Activated naive CD4-positive, alpha-beta T cell treated with anti-CD3 and anti-CD28 coated beads, Interleukin-2, amount 10 ng/mL, durations not matched to agents 7 days and 5 days (primary cell): Measurements from ENCODE around the gene ZNF263.
A peak's percentile ranks its signal among the peaks of the same experiment; 100 is the strongest.

ENCODE experiments used
- CTCF ChIA-PET: fragments of 350-600 bp; sonication (Branson Sonifier 250); formaldehyde crosslinking; loops from one replicate; lab custom pipeline; 2021; ENCODE audit warnings: antibody characterized with exemption; lab: Charles Lee
- DNase-seq: peaks from one replicate; pipeline ENCODE4 v3.0.0-alpha.2; 2020
- H3K27ac Mint-ChIP-seq: one replicate; pipeline ENCODE4 v1.8.0; 2021; ENCODE audit warnings: mild to moderate bottlenecking, moderate library complexity, mixed read lengths
- H3K27me3 Mint-ChIP-seq: one replicate; pipeline ENCODE4 v1.8.0; 2021; ENCODE audit warnings: mild to moderate bottlenecking, mixed read lengths
- H3K36me3 Mint-ChIP-seq: one replicate; pipeline ENCODE4 v1.8.0; 2021; ENCODE audit warnings: mixed read lengths
- H3K4me1 Mint-ChIP-seq: one replicate; pipeline ENCODE4 v1.8.0; 2021; ENCODE audit warnings: mixed read lengths
- H3K4me3 Mint-ChIP-seq: one replicate; pipeline ENCODE4 v1.8.0; 2021; ENCODE audit warnings: mild to moderate bottlenecking, moderate library complexity, mixed read lengths
- H3K9me3 Mint-ChIP-seq: one replicate; pipeline ENCODE4 v1.8.0; 2021; ENCODE audit warnings: mixed read lengths

ZNF263 gene

GRCh38 chr16:3282103-3282729 lies 1.1 kb upstream of the ZNF263 start:
- H3K27ac Mint-ChIP-seq = peak overlapping the region; percentile 100
- H3K27me3 Mint-ChIP-seq = peaks cover 20% of the 10 kb centered on the region
- no peak for DNase-seq
- peaks cover 31% of the 10 kb centered on the region for H3K4me1 Mint-ChIP-seq
- peak overlapping the region; percentile 91 for H3K4me3 Mint-ChIP-seq
- peaks cover 37% of the 10 kb centered on the region for H3K36me3 Mint-ChIP-seq
- H3K9me3 Mint-ChIP-seq = peaks cover 26% of the 10 kb centered on the region
- CTCF ChIA-PET = interaction anchor here (0.9 to 1.9 kb wide), 3 partner anchors 15 to 249 kb away, joined by 3 to 6 read pairs (median 4); no protein-coding TSS in a partner anchor

GRCh38 chr16:3283543-3284447 lies 504 bp downstream of the ZNF263 start:
- DNase-seq = no peak
- Mint-ChIP-seq H3K27me3 (peaks cover 14% of the 10 kb centered on the region), H3K27ac (peak overlapping the region; percentile 100), H3K4me1 (peaks cover 31% of the 10 kb centered on the region), H3K36me3 (peaks cover 51% of the 10 kb centered on the region), H3K4me3 (peak overlapping the region; percentile 91), H3K9me3 (peaks cover 35% of the 10 kb centered on the region)
- CTCF ChIA-PET = interaction anchor here (1.0 kb wide), 1 partner anchor 250 kb away, joined by 4 read pairs; no protein-coding TSS in a partner anchor

- H3K4me3 Mint-ChIP-seq = peak overlapping the region; percentile 85
- peaks cover 64% of the 10 kb centered on the region for H3K36me3 Mint-ChIP-seq
- peaks cover 46% of the 10 kb centered on the region for H3K9me3 Mint-ChIP-seq
- H3K4me1 Mint-ChIP-seq = peaks cover 31% of the 10 kb centered on the region
- peak overlapping the region; percentile 87 for H3K27ac Mint-ChIP-seq
- CTCF ChIA-PET = no interaction called here
- peaks cover 6% of the 10 kb centered on the region for H3K27me3 Mint-ChIP-seq
- DNase-seq = no peak
Measured at GRCh38 chr16:3285131-3285530, 1.8 kb downstream of the ZNF263 start.

GRCh38 chr16:3289998-3290673 lies 6.8 kb downstream of the ZNF263 start:
- Mint-ChIP-seq H3K4me1 (peaks cover 11% of the 10 kb centered on the region), H3K27me3 (no peaks in the 10 kb centered on the region), H3K36me3 (peaks cover 90% of the 10 kb centered on the region), H3K9me3 (peaks cover 81% of the 10 kb centered on the region), H3K27ac (no peak overlapping the region), H3K4me3 (no peak overlapping the region)
- no peak for DNase-seq
- CTCF ChIA-PET = no interaction called here

- Mint-ChIP-seq H3K27ac (no peak overlapping the region), H3K4me3 (no peak overlapping the region), H3K9me3 (peaks cover 75% of the 10 kb centered on the region), H3K36me3 (peaks cover 80% of the 10 kb centered on the region), H3K27me3 (no peaks in the 10 kb centered on the region), H3K4me1 (no peaks in the 10 kb centered on the region)
- CTCF ChIA-PET = no interaction called here
- no peak for DNase-seq
Measured at GRCh38 chr16:3292604-3293003, 9.3 kb downstream of the ZNF263 start.

- no peak overlapping the region for H3K4me3 Mint-ChIP-seq
- H3K9me3 Mint-ChIP-seq = peaks cover 77% of the 10 kb centered on the region
- no peak overlapping the region for H3K27ac Mint-ChIP-seq
- no peaks in the 10 kb centered on the region for H3K27me3 Mint-ChIP-seq
- DNase-seq = no peak
- peaks cover 74% of the 10 kb centered on the region for H3K36me3 Mint-ChIP-seq
- no peaks in the 10 kb centered on the region for H3K4me1 Mint-ChIP-seq
- CTCF ChIA-PET = interaction anchor here (1.9 kb wide), 1 partner anchor 28 kb away, joined by 6 read pairs; no protein-coding TSS in a partner anchor
Measured at GRCh38 chr16:3295209-3295608, 11.9 kb downstream of the ZNF263 start.

- no peak overlapping the region for H3K4me3 Mint-ChIP-seq
- peaks cover 76% of the 10 kb centered on the region for H3K9me3 Mint-ChIP-seq
- H3K27me3 Mint-ChIP-seq = no peaks in the 10 kb centered on the region
- no peaks in the 10 kb centered on the region for H3K4me1 Mint-ChIP-seq
- no peak for DNase-seq
- no peak overlapping the region for H3K27ac Mint-ChIP-seq
- peaks cover 74% of the 10 kb centered on the region for H3K36me3 Mint-ChIP-seq
- CTCF ChIA-PET = interaction anchor here (1.9 kb wide), 1 partner anchor 29 kb away, joined by 6 read pairs; no protein-coding TSS in a partner anchor
Measured at GRCh38 chr16:3295783-3296182, 12.5 kb downstream of the ZNF263 start.

- H3K9me3 Mint-ChIP-seq = peaks cover 58% of the 10 kb centered on the region
- H3K4me1 Mint-ChIP-seq = peaks cover 18% of the 10 kb centered on the region
- H3K4me3 Mint-ChIP-seq = peak overlapping the region; percentile 74
Measured at GRCh38 chr16:3304370-3304769, 21.1 kb downstream of the ZNF263 start.

DNA sequence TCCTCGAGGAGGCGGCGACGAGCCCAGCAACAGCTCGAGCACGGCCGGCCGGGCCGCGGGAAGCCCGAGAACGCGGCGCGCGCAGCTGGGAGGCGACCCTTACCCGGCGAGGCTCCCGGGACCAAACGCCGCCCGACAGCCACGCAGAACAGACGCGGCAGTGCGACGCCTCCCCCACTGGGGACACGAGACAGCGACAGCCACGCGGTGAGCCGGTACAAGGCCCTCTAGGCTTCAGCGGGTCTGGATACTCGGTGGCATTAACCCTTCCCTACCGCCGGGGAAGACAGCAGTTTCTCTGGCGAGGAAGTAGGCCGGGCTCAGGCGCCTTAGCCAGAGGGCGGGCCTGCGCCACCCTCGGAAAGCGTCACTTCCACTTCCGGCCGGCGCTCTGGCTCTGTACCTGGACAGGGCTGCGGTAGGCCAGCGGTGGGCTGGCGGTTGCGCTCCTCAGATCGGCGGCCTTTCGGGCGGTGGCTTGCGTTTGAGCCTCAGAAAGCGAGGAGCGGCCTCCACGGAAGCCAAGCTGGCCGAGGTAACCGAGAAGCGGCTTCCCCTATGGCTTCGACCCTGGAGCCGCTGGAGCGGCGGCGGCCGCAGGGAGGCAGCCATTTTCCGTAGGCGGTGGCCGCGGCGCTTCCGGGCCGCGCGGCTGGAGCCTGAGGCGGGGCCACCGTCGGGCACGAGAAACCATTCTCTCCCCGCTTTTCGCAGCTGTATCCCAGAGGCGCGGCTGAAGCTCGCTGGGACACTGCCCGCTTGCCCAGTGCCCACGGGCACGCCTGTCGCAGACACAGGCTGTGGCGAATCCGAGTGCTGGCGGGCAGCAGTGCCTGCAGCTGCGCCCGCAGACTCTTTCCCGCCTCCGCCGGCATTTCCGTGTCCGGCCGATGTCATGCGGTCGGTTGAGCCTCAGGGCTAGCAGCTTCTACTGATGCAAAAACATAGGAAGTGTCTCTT lies 22.1 kb downstream of the ZNF263 start, which contains the start of the genes TIGD7 and ZNF75A:
TSS of gene TIGD7 (minus strand) at position 322 of the 960 bp plus-strand sequence. CDS start 4,816 bp downstream, outside the sequence.
TSS of gene ZNF75A (plus strand) at position 389 of the 960 bp plus-strand sequence. CDS start 2,932 bp downstream, outside the sequence.
- DNase-seq = peak; percentile 88
- Mint-ChIP-seq H3K36me3 (peaks cover 77% of the 10 kb centered on the region), H3K9me3 (peaks cover 49% of the 10 kb centered on the region), H3K4me1 (peaks cover 18% of the 10 kb centered on the region), H3K27me3 (peaks cover 4% of the 10 kb centered on the region), H3K27ac (peak within 1 kb of the TSS; percentile 91), H3K4me3 (peak within 1 kb of the TSS; percentile 74)
- CTCF ChIA-PET = interaction anchor here (0.5 to 0.8 kb wide), 2 partner anchors 121 to 156 kb away, joined by 3 read pairs; no protein-coding TSS in a partner anchor

More at GRCh38 chr16:3304370-3304769, 21.1 kb downstream of the ZNF263 start:
- H3K27ac Mint-ChIP-seq = peak overlapping the region; percentile 91
- CTCF ChIA-PET = no interaction called here
- H3K27me3 Mint-ChIP-seq = peaks cover 4% of the 10 kb centered on the region
- peaks cover 79% of the 10 kb centered on the region for H3K36me3 Mint-ChIP-seq
- DNase-seq = no peak

GRCh38 chr16:3306078-3306477 lies 22.8 kb downstream of the ZNF263 start:
- H3K27ac Mint-ChIP-seq = peak overlapping the region; percentile 91
- DNase-seq = no peak
- H3K9me3 Mint-ChIP-seq = peaks cover 50% of the 10 kb centered on the region
- CTCF ChIA-PET = interaction anchor here (0.8 kb wide), 1 partner anchor 156 kb away, joined by 3 read pairs; no protein-coding TSS in a partner anchor
- peaks cover 18% of the 10 kb centered on the region for H3K4me1 Mint-ChIP-seq
- peak overlapping the region; percentile 74 for H3K4me3 Mint-ChIP-seq
- H3K36me3 Mint-ChIP-seq = peaks cover 77% of the 10 kb centered on the region
- H3K27me3 Mint-ChIP-seq = peaks cover 4% of the 10 kb centered on the region

- peaks cover 93% of the 10 kb centered on the region for H3K36me3 Mint-ChIP-seq
- CTCF ChIA-PET = no interaction called here
- DNase-seq = no peak
- H3K4me3 Mint-ChIP-seq = no peak overlapping the region
- H3K27ac Mint-ChIP-seq = no peak overlapping the region
- H3K27me3 Mint-ChIP-seq = no peaks in the 10 kb centered on the region
- peaks cover 3% of the 10 kb centered on the region for H3K4me1 Mint-ChIP-seq
- H3K9me3 Mint-ChIP-seq = peaks cover 70% of the 10 kb centered on the region
Measured at GRCh38 chr16:3311496-3311895, 28.2 kb downstream of the ZNF263 start.

- Mint-ChIP-seq H3K27me3 (no peaks in the 10 kb centered on the region), H3K36me3 (peaks cover 77% of the 10 kb centered on the region), H3K4me1 (no peaks in the 10 kb centered on the region), H3K4me3 (no peak overlapping the region), H3K27ac (peak overlapping the region; percentile 21), H3K9me3 (peaks cover 81% of the 10 kb centered on the region)
- CTCF ChIA-PET = no interaction called here
- no peak for DNase-seq
Measured at GRCh38 chr16:3317315-3317999, 34.2 kb downstream of the ZNF263 start.
